Endothelial cell of umbilical vein (primary cell): ENCODE measurements around the gene ZNF334. TPM values are rescaled to one million over a fixed set of nuclear protein-coding genes. Genes with fewer than 3 reads are reported as not detected.

ENCODE experiments used
- BruUV-seq: library from RNA; stranded (reverse); fragments of 400-500 nt; replicated peaks from 2 replicates; lab custom pipeline; 2021; lab: Mats Ljungman, UMichigan
- CTCF ChIA-PET: fragments of 300-600, 350-600 bp; sonication (Branson Sonifier 250); formaldehyde crosslinking; loops from one replicate; lab custom pipeline; 2021; ENCODE audit warnings: antibody characterized with exemption, inconsistent platforms; lab: Charles Lee
- POLR2A ChIA-PET: fragments of 300-600, 350-600 bp; sonication (Branson Sonifier 250); formaldehyde crosslinking; loops from one replicate; lab custom pipeline; 2021; ENCODE audit warnings: antibody characterized with exemption, inconsistent platforms; lab: Charles Lee
- DNase-seq: peaks from one replicate; pipeline ENCODE4 v3.0.0-alpha.2; 2011; ENCODE audit warnings: low read depth, low spot score
- FAIRE-seq: peaks from 2 replicates; lab custom pipeline; 2011; peaks lifted over from hg19 to GRCh38; lab: Jason Lieb, UNC
- H2AFZ ChIP-seq: 2 replicates; pipeline ENCODE4 v1.6.0; 2012; ENCODE audit warnings: low read depth, low read length, control low read depth, inconsistent platforms
- H3K27ac ChIP-seq: 2 replicates; pipeline ENCODE4 v1.5.1; 2011; ENCODE audit warnings: low read depth, mild to moderate bottlenecking, control low read depth, low read length, moderate library complexity; ENCODE audit not compliant: insufficient read depth
- H3K27me3 ChIP-seq, 2 experiments: 2 replicates each; pipeline versions ENCODE4 v1.6.0 to v1.6.1; 2011; ENCODE audit warnings: low read length in 2 of 2, mixed read lengths in 1 of 2; ENCODE audit not compliant: control insufficient read depth in 2 of 2, insufficient read depth in 2 of 2
- H3K36me3 ChIP-seq, 2 experiments: 2 replicates in 1 of 2; 3 replicates in 1 of 2; pipeline ENCODE4 v1.5.1; 2011; ENCODE audit warnings: low read length in 2 of 2, mild to moderate bottlenecking in 1 of 2, moderate library complexity in 1 of 2; ENCODE audit not compliant: control insufficient read depth in 2 of 2, insufficient read depth in 2 of 2; ENCODE audit errors: extremely low read depth in 1 of 2
- H3K4me1 ChIP-seq: 3 replicates; pipeline ENCODE4 v1.5.1; 2011; ENCODE audit warnings: mild to moderate bottlenecking, low read length; ENCODE audit not compliant: control insufficient read depth, insufficient read depth; ENCODE audit errors: extremely low read depth
- H3K4me2 ChIP-seq: 2 replicates; pipeline ENCODE4 v1.6.1; 2011; ENCODE audit warnings: low read length, control low read depth, mixed read lengths; ENCODE audit not compliant: insufficient read depth
- H3K4me3 ChIP-seq, 3 experiments: fragments of 200-600 bp in 1 of 3; sonication (generic), shearing (Covaris generic) in 1 of 3; replicated peaks in 1 of 3; 2 replicates each; pipeline ENCODE4 v1.5.1; 2011 to 2016; ENCODE audit warnings: control low read depth in 3 of 3, low read length in 3 of 3, mild to moderate bottlenecking in 2 of 3, inconsistent platforms in 1 of 3, low read depth in 1 of 3, moderate library complexity in 1 of 3; ENCODE audit not compliant: insufficient read depth in 1 of 3
- H3K79me2 ChIP-seq: 2 replicates; pipeline ENCODE4 v1.6.0; 2012; ENCODE audit warnings: low read length, inconsistent platforms; ENCODE audit not compliant: control insufficient read depth, insufficient read depth
- H3K9ac ChIP-seq: replicated peaks from 2 replicates; pipeline ENCODE3; 2011; ENCODE audit warnings: low read length, control low read depth; ENCODE audit not compliant: insufficient read depth; ENCODE audit errors: extremely low read depth
- H3K9me1 ChIP-seq: replicated peaks from 3 replicates; pipeline ENCODE4 v1.6.0; 2011; ENCODE audit warnings: mild to moderate bottlenecking, low read length; ENCODE audit not compliant: control insufficient read depth, insufficient read depth; ENCODE audit errors: extremely low read depth
- H3K9me3 ChIP-seq: replicated peaks from 2 replicates; pipeline ENCODE4 v1.5.1; 2012; ENCODE audit warnings: low read length, inconsistent platforms; ENCODE audit not compliant: control insufficient read depth, insufficient read depth
- H4K20me1 ChIP-seq: replicated peaks from 2 replicates; pipeline ENCODE3; 2011; ENCODE audit warnings: mild to moderate bottlenecking, low read length; ENCODE audit not compliant: control insufficient read depth, insufficient read depth; ENCODE audit errors: extremely low read depth
- EZH2 ChIP-seq: IDR thresholded peaks from 2 replicates; pipeline ENCODE4 v1.6.1; 2012; ENCODE audit warnings: borderline replicate concordance, low read depth, mild to moderate bottlenecking, moderate library complexity, low read length, inconsistent platforms; ENCODE audit not compliant: severe bottlenecking
- FOS ChIP-seq: IDR thresholded peaks from 2 replicates; pipeline ENCODE4 v1.6.1; 2011; ENCODE audit warnings: mild to moderate bottlenecking, low read length, moderate library complexity, borderline replicate concordance; ENCODE audit not compliant: insufficient read depth
- GATA2 ChIP-seq: IDR thresholded peaks from 2 replicates; pipeline ENCODE4 v1.7.0; 2011; ENCODE audit warnings: low read depth, mild to moderate bottlenecking, moderate library complexity, mixed read lengths, low read length; ENCODE audit not compliant: insufficient read length, insufficient read depth
- JUN ChIP-seq: IDR thresholded peaks from 2 replicates; pipeline ENCODE4 v1.6.1; 2011; ENCODE audit warnings: borderline replicate concordance, low read depth; ENCODE audit not compliant: insufficient read length, insufficient read depth
- MAX ChIP-seq: IDR thresholded peaks from 2 replicates; pipeline ENCODE4 v1.6.1; 2011; ENCODE audit not compliant: insufficient read depth, insufficient read length
- MYC ChIP-seq: IDR thresholded peaks from one replicate; pipeline ENCODE4 v1.6.1; 2011; ENCODE audit warnings: mild to moderate bottlenecking, low read depth, low read length
- POLR2A ChIP-seq: IDR thresholded peaks from 2 replicates; pipeline ENCODE4 v1.6.1; 2012; ENCODE audit warnings: low read depth, mild to moderate bottlenecking, control low read depth, low read length
- POLR2AphosphoS5 ChIP-seq: IDR thresholded peaks from 2 replicates; pipeline ENCODE4 v1.6.1; 2012; ENCODE audit warnings: low read depth, mild to moderate bottlenecking, control low read depth, low read length, moderate library complexity; ENCODE audit not compliant: insufficient read depth
- dilution Hi-C: fragments of 300-500 bp; cut with MboI; formaldehyde crosslinking; loops from one replicate; pipeline ENCODE4 v1.15.0; 2019; ENCODE audit warnings: low sequenced_read_pairs; ENCODE audit not compliant: extremely low pct_ligation_motif_present
- intact Hi-C: fragments of 100-400 bp; cut with micrococcal nuclease; formaldehyde crosslinking; loops from one replicate; pipeline ENCODE4 v1.10.0; 2022
- polyA plus RNA-seq, 4 experiments: library from polyadenylated mRNA; depleted of rRNA in 3 of 4; stranded (reverse) in 3 of 4; unstranded in 1 of 4; fragments of >200 nt; gene quantifications; 2 replicates each; pipeline versions ENCODE4 v1.2.1 to v1.2.3, GENCODE V29; 2011 to 2012; ENCODE audit warnings: missing spikeins in 1 of 4
- total RNA-seq: library from RNA; stranded (reverse); gene quantifications from 2 replicates; pipeline ENCODE4 v1.2.3, GENCODE V29; 2021
- TF ChIP-seq, protein P1 (sequence below), 2 donors: IDR thresholded peaks; 1 replicate in 1 of 2; 2 replicates in 1 of 2; pipeline ENCODE4 v1.5.1; 2011; ENCODE audit warnings: low read length in 2 of 2, mild to moderate bottlenecking in 2 of 2, moderate library complexity in 2 of 2, control low read depth in 1 of 2, inconsistent platforms in 1 of 2, low read depth in 1 of 2; ENCODE audit not compliant: insufficient read depth in 1 of 2; ENCODE audit errors: extremely low read depth in 1 of 2

The ZNF334 gene
- total and polyA plus RNA-seq, 2 donors (not counting 3 experiments of a cell fraction or from before 2014, with no cell fraction given): 0.08 to 1.6 TPM

DNA sequence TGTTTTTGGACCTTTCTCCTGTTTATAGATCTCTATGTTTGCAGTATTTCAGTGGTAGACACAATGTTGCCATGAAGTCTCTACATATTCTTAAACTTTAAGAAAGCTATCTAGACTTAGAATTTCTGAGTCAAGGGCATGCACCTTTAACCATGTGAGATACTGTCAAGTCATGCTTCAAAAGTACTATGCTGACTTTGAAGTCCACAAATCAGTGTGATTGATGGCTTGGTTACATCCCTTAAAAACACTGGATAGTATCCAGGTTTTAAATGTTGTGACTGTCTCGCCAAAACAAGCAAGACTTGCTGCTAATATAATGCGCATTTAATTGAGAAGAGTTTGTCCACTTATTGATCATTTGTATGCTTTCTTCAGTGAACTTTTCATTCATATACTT, 30.5 kb downstream of the ZNF334 start:
- no peak for TF ChIP-seq FOS
- no peak for TF ChIP-seq POLR2AphosphoS5
- TF ChIP-seq EZH2: no peak
- TF ChIP-seq, protein P1, sequence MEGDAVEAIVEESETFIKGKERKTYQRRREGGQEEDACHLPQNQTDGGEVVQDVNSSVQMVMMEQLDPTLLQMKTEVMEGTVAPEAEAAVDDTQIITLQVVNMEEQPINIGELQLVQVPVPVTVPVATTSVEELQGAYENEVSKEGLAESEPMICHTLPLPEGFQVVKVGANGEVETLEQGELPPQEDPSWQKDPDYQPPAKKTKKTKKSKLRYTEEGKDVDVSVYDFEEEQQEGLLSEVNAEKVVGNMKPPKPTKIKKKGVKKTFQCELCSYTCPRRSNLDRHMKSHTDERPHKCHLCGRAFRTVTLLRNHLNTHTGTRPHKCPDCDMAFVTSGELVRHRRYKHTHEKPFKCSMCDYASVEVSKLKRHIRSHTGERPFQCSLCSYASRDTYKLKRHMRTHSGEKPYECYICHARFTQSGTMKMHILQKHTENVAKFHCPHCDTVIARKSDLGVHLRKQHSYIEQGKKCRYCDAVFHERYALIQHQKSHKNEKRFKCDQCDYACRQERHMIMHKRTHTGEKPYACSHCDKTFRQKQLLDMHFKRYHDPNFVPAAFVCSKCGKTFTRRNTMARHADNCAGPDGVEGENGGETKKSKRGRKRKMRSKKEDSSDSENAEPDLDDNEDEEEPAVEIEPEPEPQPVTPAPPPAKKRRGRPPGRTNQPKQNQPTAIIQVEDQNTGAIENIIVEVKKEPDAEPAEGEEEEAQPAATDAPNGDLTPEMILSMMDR (IDR thresholded peaks at IDR 0.05; ENCODE audit: extremely low read depth in 1 of 2, insufficient read depth in 1 of 2, low read depth in 1 of 2, low read length in 2 of 2): no peak
- no peak for TF ChIP-seq MYC
- TF ChIP-seq GATA2: no peak
- TF ChIP-seq MAX: no peak
- TF ChIP-seq POLR2A: no peak
- no peak for TF ChIP-seq JUN
- ChIA-PET POLR2A (no interaction called here), CTCF (no interaction called here)
- no peaks in the 10 kb centered on the region for H3K4me1 ChIP-seq
- H3K9ac ChIP-seq: no peak overlapping the region
- dilution Hi-C loops: no loop called here
- no peaks in the 10 kb centered on the region for H3K79me2 ChIP-seq
- H3K27me3 ChIP-seq: peaks cover 0 to 8% of the 10 kb centered on the region in 2 experiments
- DNase-seq: no peak
- intact Hi-C loops: no loop called here
- H4K20me1 ChIP-seq: no peaks in the 10 kb centered on the region
- H3K4me3 ChIP-seq: no peak overlapping the region
- H3K9me1 ChIP-seq: no peaks in the 10 kb centered on the region
- BruUV-seq: no TSS peak
- no peak overlapping the region for H3K4me2 ChIP-seq
- H3K9me3 ChIP-seq: no peaks in the 10 kb centered on the region
- H3K27ac ChIP-seq: no peak overlapping the region
- no peak for FAIRE-seq
- H2AFZ ChIP-seq: no peak overlapping the region
- no peaks in the 10 kb centered on the region for H3K36me3 ChIP-seq
